ENCODE measurements around the gene CCDC77.
"Not testable (repeated sequence)": the region's sequence is repeated elsewhere in the genome, so short reads cannot be mapped to it uniquely, and the experiment has no call there.

The CCDC77 gene

GRCh38 chr12:418432-418831, 17.0 kb downstream of the CCDC77 start:
- no peak overlapping the region for H3K4me3 ChIP-seq (ENCODE audit: control insufficient read depth, low read depth, low read length)
- DNase-seq (ENCODE audit: low read depth) = no peak
- TF ChIP-seq CTCF (conservative IDR thresholded peaks at IDR 0.05; ENCODE audit: control insufficient read depth, insufficient read depth, low read depth, low read length) = no peak

- no peak for TF ChIP-seq CTCF (conservative IDR thresholded peaks at IDR 0.05; ENCODE audit: control insufficient read depth, insufficient read depth, low read depth, low read length)
- DNase-seq (ENCODE audit: low read depth) = no peak
- no peak overlapping the region for H3K4me3 ChIP-seq (ENCODE audit: control insufficient read depth, low read depth, low read length)
Observed at GRCh38 chr12:422526-422925, 21.1 kb downstream of the CCDC77 start.

GRCh38 chr12:435737-436136, 34.3 kb downstream of the CCDC77 start:
- not testable (repeated sequence) for H3K4me3 ChIP-seq (ENCODE audit: control insufficient read depth, low read depth, low read length); DNase-seq (ENCODE audit: low read depth)

- DNase-seq (ENCODE audit: low read depth) = peak; percentile 48
- peak; percentile 83 for TF ChIP-seq CTCF (conservative IDR thresholded peaks at IDR 0.05; ENCODE audit: control insufficient read depth, insufficient read depth, low read depth, low read length)
- no peak overlapping the region for H3K4me3 ChIP-seq (ENCODE audit: control insufficient read depth, low read depth, low read length)
Observed at GRCh38 chr12:442235-442884, 40.9 kb downstream of the CCDC77 start.

- no peak for TF ChIP-seq CTCF (conservative IDR thresholded peaks at IDR 0.05; ENCODE audit: control insufficient read depth, insufficient read depth, low read depth, low read length)
- DNase-seq (ENCODE audit: low read depth) = no peak
- H3K4me3 ChIP-seq (ENCODE audit: control insufficient read depth, low read depth, low read length) = no peak overlapping the region
Observed at GRCh38 chr12:447141-447540, 45.7 kb downstream of the CCDC77 start.

GRCh38 chr12:449203-449602, 47.8 kb downstream of the CCDC77 start:
- no peak for DNase-seq (ENCODE audit: low read depth)
- H3K4me3 ChIP-seq (ENCODE audit: control insufficient read depth, low read depth, low read length) = no peak overlapping the region
- no peak for TF ChIP-seq CTCF (conservative IDR thresholded peaks at IDR 0.05; ENCODE audit: control insufficient read depth, insufficient read depth, low read depth, low read length)

- DNase-seq (ENCODE audit: low read depth) = no peak
- H3K4me3 ChIP-seq (ENCODE audit: control insufficient read depth, low read depth, low read length) = no peak overlapping the region
- no peak for TF ChIP-seq CTCF (conservative IDR thresholded peaks at IDR 0.05; ENCODE audit: control insufficient read depth, insufficient read depth, low read depth, low read length)
Observed at GRCh38 chr12:450438-450837, 49.0 kb downstream of the CCDC77 start.
